HG03175 (cell line): ENCODE measurements around the gene CAMK1D.
"Not testable (repeated sequence)": the region's sequence is repeated elsewhere in the genome, so short reads cannot be mapped to it uniquely, and the experiment has no call there.

Experiments
- ATAC-seq: cut with Tn5 transposase; IDR thresholded peaks from one replicate; pipeline ENCODE4 v1.9.1; 2021; ENCODE audit warnings: mild to moderate bottlenecking, moderate library complexity; ENCODE audit not compliant: unreplicated experiment

CAMK1D gene

GRCh38 chr10:12806228-12807095, 457.1 kb downstream of the CAMK1D start:
- no peak for ATAC-seq

- no peak for ATAC-seq
Observed at GRCh38 chr10:12807096-12807755, 457.9 kb downstream of the CAMK1D start.

DNA sequence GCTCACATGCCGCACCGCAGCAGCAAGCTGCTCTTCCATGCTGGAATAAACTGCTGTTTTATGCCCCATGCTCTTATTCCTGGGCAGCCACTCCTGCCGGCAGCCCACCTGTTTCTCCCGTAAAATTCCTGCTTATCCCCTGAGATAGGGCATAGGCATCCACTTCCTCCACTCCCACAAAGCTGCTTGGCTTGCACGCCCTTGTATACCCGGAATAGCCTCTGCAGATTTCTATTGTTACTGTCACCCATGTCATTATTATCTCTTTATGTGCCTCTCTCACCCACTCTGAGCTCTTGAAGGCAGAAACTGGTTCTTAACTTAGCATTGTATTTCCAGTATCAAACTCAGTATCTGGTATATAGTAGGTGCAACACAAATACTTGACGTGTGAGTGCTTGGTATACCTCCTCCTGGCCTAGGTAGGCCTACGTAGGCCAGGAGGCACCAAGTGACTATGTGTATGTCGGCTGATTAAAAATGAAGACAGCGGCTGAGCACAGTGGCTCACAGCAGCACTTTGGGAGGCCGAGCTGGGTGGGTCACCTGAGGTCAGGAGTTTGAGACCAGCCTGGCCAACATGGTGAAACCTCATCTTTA, 458.8 kb downstream of the CAMK1D start:
- no peak for ATAC-seq

DNA sequence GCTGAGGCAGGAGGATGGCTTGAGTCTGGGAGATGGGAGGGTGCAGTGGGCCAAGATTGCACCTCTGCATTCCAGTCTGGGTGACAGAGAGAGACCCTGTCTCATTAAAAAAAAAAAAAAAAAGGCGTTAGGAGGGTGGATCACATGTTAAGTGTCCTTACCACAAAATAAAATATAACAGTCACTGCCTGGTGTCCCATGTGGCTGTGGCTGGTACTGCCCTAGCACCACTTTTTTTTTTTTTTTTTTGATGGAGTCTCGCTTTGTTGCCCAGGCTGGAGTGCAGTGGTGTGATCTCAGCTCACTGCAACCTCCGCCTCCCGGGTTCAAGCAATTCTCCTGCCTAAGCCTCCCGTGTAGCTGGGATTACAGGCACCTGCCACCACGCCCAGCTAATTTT, 460.7 kb downstream of the CAMK1D start:
- not testable (repeated sequence) for ATAC-seq

- no peak for ATAC-seq
Observed at GRCh38 chr10:12811826-12812225, 462.5 kb downstream of the CAMK1D start.

GRCh38 chr10:12812571-12812970, 463.2 kb downstream of the CAMK1D start:
- no peak for ATAC-seq

DNA sequence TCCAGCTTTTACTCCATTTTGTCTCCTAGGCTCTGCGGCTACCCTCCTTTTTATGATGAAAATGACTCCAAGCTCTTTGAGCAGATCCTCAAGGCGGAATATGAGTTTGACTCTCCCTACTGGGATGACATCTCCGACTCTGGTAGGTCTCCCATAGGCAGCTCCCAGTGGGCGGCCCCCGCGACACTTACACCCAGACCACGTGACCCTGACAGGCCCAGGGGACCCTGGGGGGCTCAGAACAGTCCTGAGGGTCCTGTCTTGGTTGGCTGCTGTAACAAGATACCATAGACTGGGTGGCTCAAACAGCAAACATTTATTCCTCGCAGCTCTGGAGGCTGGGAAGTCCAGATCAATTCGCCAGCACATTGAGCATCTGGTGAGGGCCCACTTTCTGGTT, 464.8 kb downstream of the CAMK1D start:
- no peak for ATAC-seq

- ATAC-seq, result no peak
Observed at GRCh38 chr10:12819071-12819470, 469.7 kb downstream of the CAMK1D start.

- no peak for ATAC-seq
Observed at GRCh38 chr10:12819656-12820055, 470.3 kb downstream of the CAMK1D start.

GRCh38 chr10:12822126-12822892, 473.0 kb downstream of the CAMK1D start:
- ATAC-seq, result no peak

DNA sequence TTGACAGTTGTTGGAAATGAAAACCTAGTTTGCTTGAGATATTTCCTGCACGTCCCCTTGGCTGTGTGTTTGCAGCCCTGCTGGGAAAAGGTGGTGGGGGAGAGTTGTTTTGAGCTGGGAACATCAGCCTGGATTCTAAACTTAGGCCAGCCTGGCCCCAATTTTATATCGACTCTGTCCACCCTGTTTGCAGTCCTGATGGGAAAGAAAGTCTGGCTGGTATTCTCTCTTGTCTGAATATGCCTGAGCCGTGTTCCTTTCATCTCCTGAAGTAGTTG, 473.5 kb downstream of the CAMK1D start:
- no peak for ATAC-seq

- ATAC-seq, result no peak
Observed at GRCh38 chr10:12823328-12823727, 474.0 kb downstream of the CAMK1D start.

DNA sequence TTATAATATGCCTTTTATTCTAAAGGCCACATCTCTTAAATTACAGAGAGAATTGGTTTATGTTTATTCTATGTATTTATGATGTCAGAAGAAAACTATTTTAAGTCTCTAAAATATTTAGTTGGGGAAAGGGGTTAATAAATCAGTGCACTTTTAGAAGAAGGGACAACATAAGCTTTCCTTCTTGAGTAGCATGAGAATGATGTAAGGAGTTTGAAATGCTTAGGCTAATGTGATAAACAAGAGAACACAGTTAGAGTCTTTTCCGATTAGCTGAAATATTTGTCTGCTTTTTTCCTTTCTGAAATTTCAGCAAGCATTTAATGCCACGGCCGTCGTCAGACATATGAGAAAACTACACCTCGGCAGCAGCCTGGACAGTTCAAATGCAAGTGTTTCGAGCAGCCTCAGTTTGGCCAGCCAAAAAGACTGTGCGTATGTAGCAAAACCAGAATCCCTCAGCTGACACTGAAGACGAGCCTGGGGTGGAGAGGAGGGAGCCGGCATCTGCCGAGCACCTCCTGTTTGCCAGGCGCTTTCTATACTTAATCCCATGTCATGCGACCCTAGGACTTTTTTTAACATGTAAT, 476.0 kb downstream of the CAMK1D start:
- ATAC-seq, result no peak

- no peak for ATAC-seq
Observed at GRCh38 chr10:12826800-12827372, 477.5 kb downstream of the CAMK1D start.

DNA sequence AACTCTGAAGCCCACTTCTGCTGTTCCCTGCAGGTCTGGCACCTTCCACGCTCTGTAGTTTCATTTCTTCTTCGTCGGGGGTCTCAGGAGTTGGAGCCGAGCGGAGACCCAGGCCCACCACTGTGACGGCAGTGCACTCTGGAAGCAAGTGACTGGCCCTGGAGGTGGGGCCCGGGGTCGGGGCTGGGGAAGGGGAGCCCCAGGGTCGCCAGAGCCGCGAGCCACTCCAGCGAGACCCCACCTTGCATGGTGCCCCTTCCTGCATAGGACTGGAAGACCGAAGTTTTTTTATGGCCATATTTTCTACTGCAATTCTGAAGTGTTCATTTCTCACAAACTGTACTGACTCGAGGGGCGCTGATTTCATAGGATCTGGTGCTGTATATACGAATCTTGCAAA, 479.4 kb downstream of the CAMK1D start:
- ATAC-seq, result no peak

DNA sequence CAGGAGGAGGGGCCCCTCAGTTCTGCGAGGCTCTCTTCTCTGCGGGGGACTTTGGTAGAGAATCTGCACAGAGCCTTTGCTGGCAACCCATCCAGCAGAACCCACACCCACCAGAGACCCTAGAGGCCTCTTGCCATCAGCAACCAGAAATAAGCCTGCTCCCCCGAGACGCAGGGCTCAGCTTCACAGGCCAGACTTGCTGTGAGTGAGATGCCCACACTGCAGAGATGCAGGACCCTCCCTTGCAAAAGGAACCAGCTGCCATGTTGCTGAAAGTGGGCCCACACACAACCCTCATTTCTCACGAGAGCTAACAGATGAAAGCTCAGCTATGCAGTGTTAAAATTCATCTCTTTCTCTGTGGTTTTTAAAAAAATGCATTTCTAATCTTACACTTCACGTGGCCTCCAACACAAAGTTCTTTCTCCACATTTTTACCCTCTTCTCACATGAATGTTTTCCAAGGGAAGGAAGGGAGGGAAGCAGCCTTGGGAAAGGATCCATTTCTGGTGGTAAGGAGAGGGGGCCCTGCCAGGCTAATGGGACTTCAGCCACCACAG, 480.6 kb downstream of the CAMK1D start:
- no peak for ATAC-seq

DNA sequence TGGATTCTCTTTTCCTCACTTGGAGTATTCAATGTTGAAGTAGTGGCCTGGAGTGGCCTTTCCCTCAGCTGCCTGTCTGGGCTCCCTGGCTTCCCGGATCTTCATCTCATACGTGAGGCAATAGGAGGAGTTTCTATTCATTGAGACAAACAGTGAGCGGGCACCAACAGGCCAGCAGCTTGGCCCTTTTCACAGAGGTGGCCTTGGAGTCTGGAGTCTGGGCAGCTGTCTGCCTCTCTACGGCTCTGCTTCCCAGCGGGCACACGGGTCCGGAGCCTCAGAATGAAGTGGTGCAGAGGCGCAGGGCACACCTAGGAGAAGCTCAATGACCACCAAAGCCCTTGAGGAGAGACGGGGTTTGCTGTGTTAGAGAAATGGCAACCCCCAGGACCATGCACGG, 482.7 kb downstream of the CAMK1D start:
- no peak for ATAC-seq

- ATAC-seq, result no peak
Observed at GRCh38 chr10:12833451-12833850, 484.1 kb downstream of the CAMK1D start.

DNA sequence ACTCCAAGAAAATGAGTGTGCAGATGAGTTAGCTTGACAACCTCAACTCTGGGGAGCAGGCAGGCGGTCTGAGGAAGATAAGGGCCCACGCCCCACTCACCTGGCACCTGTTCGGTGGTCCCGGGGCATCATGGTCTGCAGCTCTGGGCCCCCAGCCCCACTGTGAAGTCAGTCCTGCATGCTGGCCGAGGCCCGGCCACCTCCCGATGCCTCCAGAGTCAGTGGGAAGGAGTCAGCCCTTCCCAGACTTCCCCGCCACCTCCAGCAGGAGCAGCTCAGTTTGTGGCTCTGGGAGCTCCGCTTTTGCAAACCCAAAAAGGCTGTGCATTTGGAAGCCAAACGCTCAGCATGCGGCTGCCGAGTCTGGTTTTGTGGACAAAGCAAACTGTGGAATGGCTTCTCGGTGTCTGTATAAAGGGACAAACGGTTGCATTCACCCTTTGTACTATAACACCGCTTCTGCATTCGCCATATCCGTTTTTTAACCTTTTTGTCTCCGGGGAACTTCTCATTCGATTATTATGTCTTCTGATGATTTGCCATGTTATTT, 484.8 kb downstream of the CAMK1D start:
- ATAC-seq, result no peak

DNA sequence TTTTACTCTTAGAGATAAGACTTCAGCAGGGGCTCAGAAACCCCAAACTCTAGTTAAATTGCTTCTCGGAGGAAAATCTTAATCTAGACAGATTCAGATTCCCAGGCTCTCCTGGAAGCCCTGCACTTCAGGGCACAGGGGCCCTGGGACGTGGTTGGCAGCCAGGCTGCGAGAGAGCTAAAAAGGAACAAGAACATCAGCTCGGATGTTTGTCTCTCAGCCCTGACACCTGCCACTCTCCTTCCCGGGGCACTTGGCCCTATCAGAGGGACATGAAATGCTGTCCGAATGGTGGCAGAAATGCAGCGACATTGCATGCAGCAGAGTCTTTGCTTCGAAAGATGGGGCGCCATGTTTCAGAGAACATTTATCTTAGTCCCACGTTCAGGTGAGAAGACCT, 485.4 kb downstream of the CAMK1D start:
- no peak for ATAC-seq
